Coronary artery (tissue), 2 donors: ENCODE data around the gene CD177.

Source experiments
- DNase-seq: peaks from one replicate; pipeline ENCODE4 v3.0.0-alpha.2; 2017; ENCODE audit warnings: low spot score
- H3K27ac ChIP-seq, 2 donors: fragments of 200-600 bp; sonication (generic); one replicate each; pipeline ENCODE4 v1.5.1; 2016 to 2019
- H3K4me3 ChIP-seq: fragments of 200-600 bp; sonication (generic); 2 replicates; pipeline ENCODE4 v1.5.1; 2016; ENCODE audit warnings: mild to moderate bottlenecking, moderate library complexity
- TF ChIP-seq, protein P1 (sequence below): fragments of 200-600 bp; sonication (generic); IDR thresholded peaks from one replicate; pipeline ENCODE4 v1.5.1; 2019; ENCODE audit warnings: antibody characterized with exemption

Gene CD177, protein sequence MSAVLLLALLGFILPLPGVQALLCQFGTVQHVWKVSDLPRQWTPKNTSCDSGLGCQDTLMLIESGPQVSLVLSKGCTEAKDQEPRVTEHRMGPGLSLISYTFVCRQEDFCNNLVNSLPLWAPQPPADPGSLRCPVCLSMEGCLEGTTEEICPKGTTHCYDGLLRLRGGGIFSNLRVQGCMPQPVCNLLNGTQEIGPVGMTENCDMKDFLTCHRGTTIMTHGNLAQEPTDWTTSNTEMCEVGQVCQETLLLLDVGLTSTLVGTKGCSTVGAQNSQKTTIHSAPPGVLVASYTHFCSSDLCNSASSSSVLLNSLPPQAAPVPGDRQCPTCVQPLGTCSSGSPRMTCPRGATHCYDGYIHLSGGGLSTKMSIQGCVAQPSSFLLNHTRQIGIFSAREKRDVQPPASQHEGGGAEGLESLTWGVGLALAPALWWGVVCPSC

DNA sequence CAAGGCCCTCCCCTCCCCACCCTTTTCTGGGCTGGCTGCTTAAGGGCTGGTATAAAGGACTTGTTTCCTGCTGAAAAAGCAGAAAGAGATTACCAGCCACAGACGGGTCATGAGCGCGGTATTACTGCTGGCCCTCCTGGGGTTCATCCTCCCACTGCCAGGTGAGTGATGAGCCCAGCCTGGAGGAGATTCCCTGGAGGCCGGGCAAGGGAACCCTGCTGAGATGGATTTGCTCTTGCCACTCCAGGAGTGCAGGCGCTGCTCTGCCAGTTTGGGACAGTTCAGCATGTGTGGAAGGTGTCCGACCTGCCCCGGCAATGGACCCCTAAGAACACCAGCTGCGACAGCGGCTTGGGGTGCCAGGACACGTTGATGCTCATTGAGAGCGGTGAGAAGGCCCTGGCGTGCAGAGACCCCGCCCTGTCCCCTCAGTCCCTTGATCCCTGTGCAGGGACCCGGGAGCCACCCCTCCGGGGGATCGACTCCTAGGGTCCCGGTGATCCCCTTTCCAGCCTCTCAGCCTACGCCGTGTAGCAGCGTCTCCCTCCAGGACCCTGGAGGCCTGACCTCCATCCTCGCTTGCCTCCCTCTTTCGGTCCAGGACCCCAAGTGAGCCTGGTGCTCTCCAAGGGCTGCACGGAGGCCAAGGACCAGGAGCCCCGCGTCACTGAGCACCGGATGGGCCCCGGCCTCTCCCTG lies at the start of gene CD177:
TSS of gene CD177 (plus strand) at position 81 of the 699 bp plus-strand sequence. CDS start at position 110, 29 bp downstream.
- TF ChIP-seq, protein P1, sequence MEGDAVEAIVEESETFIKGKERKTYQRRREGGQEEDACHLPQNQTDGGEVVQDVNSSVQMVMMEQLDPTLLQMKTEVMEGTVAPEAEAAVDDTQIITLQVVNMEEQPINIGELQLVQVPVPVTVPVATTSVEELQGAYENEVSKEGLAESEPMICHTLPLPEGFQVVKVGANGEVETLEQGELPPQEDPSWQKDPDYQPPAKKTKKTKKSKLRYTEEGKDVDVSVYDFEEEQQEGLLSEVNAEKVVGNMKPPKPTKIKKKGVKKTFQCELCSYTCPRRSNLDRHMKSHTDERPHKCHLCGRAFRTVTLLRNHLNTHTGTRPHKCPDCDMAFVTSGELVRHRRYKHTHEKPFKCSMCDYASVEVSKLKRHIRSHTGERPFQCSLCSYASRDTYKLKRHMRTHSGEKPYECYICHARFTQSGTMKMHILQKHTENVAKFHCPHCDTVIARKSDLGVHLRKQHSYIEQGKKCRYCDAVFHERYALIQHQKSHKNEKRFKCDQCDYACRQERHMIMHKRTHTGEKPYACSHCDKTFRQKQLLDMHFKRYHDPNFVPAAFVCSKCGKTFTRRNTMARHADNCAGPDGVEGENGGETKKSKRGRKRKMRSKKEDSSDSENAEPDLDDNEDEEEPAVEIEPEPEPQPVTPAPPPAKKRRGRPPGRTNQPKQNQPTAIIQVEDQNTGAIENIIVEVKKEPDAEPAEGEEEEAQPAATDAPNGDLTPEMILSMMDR = no peak
- Histone ChIP-seq H3K4me3 (no peak within 1 kb of the TSS), H3K27ac (no peak within 1 kb of the TSS)
- no peak for DNase-seq

DNA sequence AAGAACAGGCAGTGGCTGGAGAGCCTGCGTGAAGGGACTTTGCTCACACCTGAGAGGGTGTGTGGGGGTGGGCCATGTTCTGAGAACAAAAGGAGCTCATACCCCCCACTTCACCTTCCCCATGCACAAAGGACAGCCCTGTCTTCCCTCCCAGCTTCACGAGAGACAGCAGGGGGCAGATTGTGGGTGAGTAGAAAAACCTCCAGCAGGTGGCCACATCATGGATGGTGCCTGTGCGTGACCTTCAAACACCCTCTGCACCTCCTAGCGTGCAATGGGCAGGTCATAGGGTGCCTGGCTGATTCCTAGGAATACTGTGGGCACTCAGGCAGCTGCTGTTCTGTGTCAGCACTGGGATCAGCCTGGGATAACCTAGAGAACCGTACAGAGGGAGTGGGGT lies 47.8 kb upstream of the CD177 start:
- no peak overlapping the region for H3K4me3 ChIP-seq
- no peak for DNase-seq
- H3K27ac ChIP-seq = no peak overlapping the region
- TF ChIP-seq, protein P1 = no peak

DNA sequence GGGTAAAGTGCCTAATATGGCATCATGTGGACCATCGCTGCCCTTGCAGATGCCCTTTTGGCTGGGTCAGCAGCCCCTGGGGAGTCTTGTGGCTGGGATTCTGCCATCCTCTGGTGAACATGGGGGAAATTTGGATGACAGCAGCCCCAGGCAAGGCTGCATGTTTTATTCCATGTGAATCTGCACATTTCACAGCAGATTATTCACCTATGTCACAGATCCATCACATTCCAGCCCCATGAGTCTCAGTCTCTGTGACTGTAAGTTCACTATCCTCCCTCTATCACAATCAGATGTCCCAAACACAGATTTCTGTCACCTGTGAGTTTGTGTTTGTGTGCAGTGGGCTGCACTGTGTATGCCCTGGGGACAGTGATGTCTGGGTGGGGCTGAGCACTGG lies 47.4 kb upstream of the CD177 start:
- no peak overlapping the region for H3K27ac ChIP-seq
- TF ChIP-seq, protein P1 = no peak
- no peak overlapping the region for H3K4me3 ChIP-seq
- DNase-seq = no peak

DNA sequence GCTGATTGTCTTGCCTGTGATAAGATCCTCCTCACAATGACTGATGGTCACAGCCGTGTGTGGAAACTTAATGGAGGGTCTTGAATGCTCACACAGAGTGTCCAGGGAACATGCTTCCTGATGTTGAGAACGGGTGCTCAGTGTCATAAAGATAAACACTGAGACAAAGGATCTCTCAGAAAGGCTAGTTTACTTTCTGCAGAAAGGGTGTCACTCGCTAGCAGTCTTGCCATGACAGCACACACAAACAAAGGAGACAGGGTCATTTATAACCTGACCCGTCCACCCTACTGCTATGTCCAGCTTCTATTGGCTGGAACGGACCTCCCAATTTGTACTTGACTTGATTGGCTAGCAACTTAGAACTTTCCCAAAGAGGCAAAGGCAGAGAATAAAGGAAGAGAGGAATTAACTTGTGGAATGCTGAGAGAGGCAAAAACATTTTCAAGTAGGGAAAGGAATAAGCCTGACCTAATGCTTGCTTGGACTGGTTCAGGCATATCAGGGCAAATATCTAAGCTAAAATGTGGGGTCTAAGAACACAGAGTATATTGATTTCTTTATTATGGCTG lies 45.2 kb upstream of the CD177 start:
- TF ChIP-seq, protein P1 = no peak
- Histone ChIP-seq H3K27ac (no peak overlapping the region), H3K4me3 (no peak overlapping the region)
- no peak for DNase-seq

DNA sequence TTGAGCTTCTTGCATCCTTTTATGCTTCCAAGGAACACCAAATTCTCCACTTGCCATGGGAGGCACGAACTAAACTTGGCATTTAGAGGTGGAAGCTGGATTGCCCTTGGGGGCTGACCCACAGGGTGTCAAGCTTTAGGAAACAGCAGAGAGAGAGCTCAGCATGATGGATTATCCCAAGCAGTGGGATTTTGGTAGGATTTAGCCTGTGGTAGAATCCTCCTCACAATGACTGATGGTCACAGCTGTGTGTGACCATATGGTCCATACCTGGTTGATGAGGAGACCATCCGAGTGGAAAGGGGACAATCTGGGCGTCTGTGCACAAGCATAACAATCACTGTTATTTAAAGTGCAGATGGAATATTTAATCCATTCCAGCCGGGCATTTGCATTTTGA lies 44.0 kb upstream of the CD177 start:
- no peak for DNase-seq
- no peak overlapping the region for H3K27ac ChIP-seq
- H3K4me3 ChIP-seq = no peak overlapping the region
- TF ChIP-seq, protein P1 = no peak

DNA sequence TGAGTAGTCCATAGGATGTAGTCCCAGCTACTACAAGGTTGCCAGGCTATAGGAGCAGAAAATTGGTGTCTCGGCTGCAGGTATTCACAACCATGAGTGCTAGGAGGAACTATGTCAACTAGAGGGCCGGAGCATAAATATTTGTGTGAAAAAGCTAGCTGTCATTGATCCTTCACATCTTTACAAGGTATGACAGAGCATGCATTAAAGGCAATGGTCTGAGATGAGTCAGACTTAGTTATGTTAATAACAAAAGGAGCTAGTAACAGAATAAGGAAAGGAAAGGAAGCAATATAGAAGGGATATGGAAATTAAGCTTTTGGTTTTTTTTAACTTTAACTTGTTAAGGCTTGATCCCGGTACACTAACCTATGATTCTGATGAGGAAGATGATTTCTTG lies 43.3 kb upstream of the CD177 start:
- Histone ChIP-seq H3K27ac (no peak overlapping the region), H3K4me3 (no peak overlapping the region)
- TF ChIP-seq, protein P1 = no peak

More for the DNA sequence above, 43.3 kb upstream of the CD177 start:
- DNase-seq = no peak
